Stimulated activated CD8-positive, alpha-beta memory T cell treated with anti-CD3 and anti-CD28 coated beads, Interleukin-15, amount 100 ng/mL, for 1 hour (primary cell): ENCODE results near the gene ZBTB17.
A peak's percentile ranks its signal among the peaks of the same experiment; 100 is the strongest.
"Not testable (repeated sequence)": the region's sequence is repeated elsewhere in the genome, so short reads cannot be mapped to it uniquely, and the experiment has no call there.

Experiments used
- DNase-seq: peaks from one replicate; pipeline ENCODE4 v3.0.0-alpha.2; 2020; ENCODE audit warnings: low read depth

Gene ZBTB17

GRCh38 chr1:15988856-15989736 lies 13.2 kb upstream of the ZBTB17 start:
- no peak for DNase-seq

- no peak for DNase-seq
These were observed 9.9 kb upstream of the ZBTB17 start for GRCh38 chr1:15985611-15986297.

- no peak for DNase-seq
These were observed 7.4 kb upstream of the ZBTB17 start for GRCh38 chr1:15983275-15983674.

GRCh38 chr1:15981679-15982078 lies 5.8 kb upstream of the ZBTB17 start:
- no peak for DNase-seq

GRCh38 chr1:15977947-15978346 lies 2.0 kb upstream of the ZBTB17 start:
- DNase-seq: not testable (repeated sequence)

- DNase-seq: peak; percentile 44
These were observed 520 bp downstream of the ZBTB17 start for GRCh38 chr1:15975358-15975804.

GRCh38 chr1:15974855-15975254 lies 1.0 kb downstream of the ZBTB17 start:
- no peak for DNase-seq

- no peak for DNase-seq
These were observed 2.1 kb downstream of the ZBTB17 start for GRCh38 chr1:15973772-15974171.

- no peak for DNase-seq
These were observed 3.5 kb downstream of the ZBTB17 start for GRCh38 chr1:15972409-15972808.

- DNase-seq: no peak
These were observed 5.0 kb downstream of the ZBTB17 start for GRCh38 chr1:15970911-15971310.

- no peak for DNase-seq
These were observed 6.5 kb downstream of the ZBTB17 start for GRCh38 chr1:15969321-15969880.

- no peak for DNase-seq
These were observed 7.7 kb downstream of the ZBTB17 start for GRCh38 chr1:15968172-15968571.

GRCh38 chr1:15966956-15967344 lies 9.0 kb downstream of the ZBTB17 start:
- DNase-seq: no peak

- no peak for DNase-seq
These were observed 9.6 kb downstream of the ZBTB17 start for GRCh38 chr1:15966081-15966955.

GRCh38 chr1:15965228-15965767 lies 10.6 kb downstream of the ZBTB17 start:
- DNase-seq: no peak

GRCh38 chr1:15963968-15964648 lies 11.8 kb downstream of the ZBTB17 start:
- DNase-seq: no peak

GRCh38 chr1:15963363-15963967 lies 12.4 kb downstream of the ZBTB17 start:
- no peak for DNase-seq

GRCh38 chr1:15962671-15963362 lies 13.1 kb downstream of the ZBTB17 start:
- DNase-seq: no peak

GRCh38 chr1:15962176-15962575 lies 13.7 kb downstream of the ZBTB17 start:
- no peak for DNase-seq

GRCh38 chr1:15961492-15961891 lies 14.4 kb downstream of the ZBTB17 start:
- no peak for DNase-seq
